ENCODE results near the gene LY9. TPM values are rescaled to one million over a fixed set of nuclear protein-coding genes. Genes with fewer than 3 reads are reported as not detected.

LY9 gene
- total RNA-seq, 2 donors from 2014 or later = not detected

DNA sequence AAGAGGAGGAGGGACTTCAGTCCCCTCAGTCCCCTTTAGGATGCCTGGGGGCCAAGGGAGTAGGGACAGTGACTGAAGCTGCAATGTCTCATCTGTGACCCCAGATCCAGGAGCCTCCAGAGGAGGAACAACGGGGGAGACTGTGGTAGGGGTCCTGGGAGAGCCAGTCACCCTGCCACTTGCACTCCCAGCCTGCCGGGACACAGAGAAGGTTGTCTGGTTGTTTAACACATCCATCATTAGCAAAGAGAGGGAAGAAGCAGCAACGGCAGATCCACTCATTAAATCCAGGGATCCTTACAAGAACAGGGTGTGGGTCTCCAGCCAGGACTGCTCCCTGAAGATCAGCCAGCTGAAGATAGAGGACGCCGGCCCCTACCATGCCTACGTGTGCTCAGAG, 18.3 kb downstream of the LY9 start:
- Histone ChIP-seq H3K27me3 (ENCODE audit: control insufficient read depth, insufficient read depth, low read length, poor library complexity, severe bottlenecking) (no peaks in the 10 kb centered on the region), H3K9me3 (ENCODE audit: control insufficient read depth, low read length) (no peaks in the 10 kb centered on the region), H3K4me1 (ENCODE audit: control insufficient read depth, insufficient read depth, low read length) (no peaks in the 10 kb centered on the region), H3K27ac (ENCODE audit: low read depth, low read length) (no peak overlapping the region), H3K4me3 (ENCODE audit: low read length) (no peak overlapping the region), H3K9ac (ENCODE audit: extremely low read depth, low read length, poor library complexity, severe bottlenecking) (no peak overlapping the region), H3K36me3 (ENCODE audit: control insufficient read depth, insufficient read depth, low read length) (no peaks in the 10 kb centered on the region)
- TF ChIP-seq, protein P1, sequence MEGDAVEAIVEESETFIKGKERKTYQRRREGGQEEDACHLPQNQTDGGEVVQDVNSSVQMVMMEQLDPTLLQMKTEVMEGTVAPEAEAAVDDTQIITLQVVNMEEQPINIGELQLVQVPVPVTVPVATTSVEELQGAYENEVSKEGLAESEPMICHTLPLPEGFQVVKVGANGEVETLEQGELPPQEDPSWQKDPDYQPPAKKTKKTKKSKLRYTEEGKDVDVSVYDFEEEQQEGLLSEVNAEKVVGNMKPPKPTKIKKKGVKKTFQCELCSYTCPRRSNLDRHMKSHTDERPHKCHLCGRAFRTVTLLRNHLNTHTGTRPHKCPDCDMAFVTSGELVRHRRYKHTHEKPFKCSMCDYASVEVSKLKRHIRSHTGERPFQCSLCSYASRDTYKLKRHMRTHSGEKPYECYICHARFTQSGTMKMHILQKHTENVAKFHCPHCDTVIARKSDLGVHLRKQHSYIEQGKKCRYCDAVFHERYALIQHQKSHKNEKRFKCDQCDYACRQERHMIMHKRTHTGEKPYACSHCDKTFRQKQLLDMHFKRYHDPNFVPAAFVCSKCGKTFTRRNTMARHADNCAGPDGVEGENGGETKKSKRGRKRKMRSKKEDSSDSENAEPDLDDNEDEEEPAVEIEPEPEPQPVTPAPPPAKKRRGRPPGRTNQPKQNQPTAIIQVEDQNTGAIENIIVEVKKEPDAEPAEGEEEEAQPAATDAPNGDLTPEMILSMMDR (conservative IDR thresholded peaks at IDR 0.05) = no peak
- no peaks in the 10 kb centered on the region for H3K9me3 Mint-ChIP-seq
- H3K4me3 Mint-ChIP-seq = no peak overlapping the region
- no peak for DNase-seq
- 91% methylated on average over 5 to 6 of the region's 6 CpGs for WGBS, 2 experiments (ENCODE audit: insufficient coverage in 1 of 2, insufficient read length in 1 of 2)
- no peak overlapping the region for H3K27ac Mint-ChIP-seq
- H3K27me3 Mint-ChIP-seq (ENCODE audit: insufficient read depth) = no peaks in the 10 kb centered on the region
- no peaks in the 10 kb centered on the region for H3K36me3 Mint-ChIP-seq (ENCODE audit: low read depth)
- peaks cover 14% of the 10 kb centered on the region for H3K4me1 Mint-ChIP-seq

DNA sequence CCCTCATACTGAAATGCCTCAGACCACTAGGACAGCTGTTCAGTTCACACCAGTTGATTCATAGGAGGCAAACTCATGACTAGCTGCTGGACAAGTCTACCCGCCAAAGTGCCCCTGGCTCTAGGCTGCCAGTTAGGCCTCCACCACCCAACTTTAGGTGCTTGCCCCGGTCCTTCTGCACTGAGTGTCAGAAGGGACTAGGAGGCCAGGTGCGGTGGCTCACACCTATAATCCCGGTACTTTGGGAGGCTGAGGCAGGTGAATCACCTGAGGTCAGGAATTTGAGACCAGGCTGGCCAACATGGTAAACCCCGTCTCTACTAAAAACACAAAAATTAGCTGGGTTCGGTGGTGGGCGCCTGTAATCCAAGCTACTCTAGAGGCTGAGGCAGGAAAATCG, 18.9 kb downstream of the LY9 start:
- H3K27me3 Mint-ChIP-seq (ENCODE audit: insufficient read depth) = no peaks in the 10 kb centered on the region
- no peaks in the 10 kb centered on the region for H3K9me3 ChIP-seq (ENCODE audit: control insufficient read depth, low read length)
- no peaks in the 10 kb centered on the region for H3K36me3 ChIP-seq (ENCODE audit: control insufficient read depth, insufficient read depth, low read length)
- H3K4me1 Mint-ChIP-seq = peaks cover 14% of the 10 kb centered on the region
- no peaks in the 10 kb centered on the region for H3K27me3 ChIP-seq (ENCODE audit: control insufficient read depth, insufficient read depth, low read length, poor library complexity, severe bottlenecking)
- H3K4me1 ChIP-seq (ENCODE audit: control insufficient read depth, insufficient read depth, low read length) = no peaks in the 10 kb centered on the region
- DNase-seq = no peak
- H3K27ac ChIP-seq (ENCODE audit: low read depth, low read length) = no peak overlapping the region
- no peaks in the 10 kb centered on the region for H3K36me3 Mint-ChIP-seq (ENCODE audit: low read depth)
- H3K9ac ChIP-seq (ENCODE audit: extremely low read depth, low read length, poor library complexity, severe bottlenecking) = no peak overlapping the region
- 93 to 97% methylated on average over 5 to 8 of the region's 8 CpGs for WGBS, 2 experiments (ENCODE audit: insufficient coverage in 1 of 2, insufficient read length in 1 of 2)
- no peak overlapping the region for H3K4me3 ChIP-seq (ENCODE audit: low read length)
- H3K27ac Mint-ChIP-seq = no peak overlapping the region
- TF ChIP-seq, protein P1 (conservative IDR thresholded peaks at IDR 0.05) = no peak
- no peak overlapping the region for H3K4me3 Mint-ChIP-seq
- no peaks in the 10 kb centered on the region for H3K9me3 Mint-ChIP-seq

DNA sequence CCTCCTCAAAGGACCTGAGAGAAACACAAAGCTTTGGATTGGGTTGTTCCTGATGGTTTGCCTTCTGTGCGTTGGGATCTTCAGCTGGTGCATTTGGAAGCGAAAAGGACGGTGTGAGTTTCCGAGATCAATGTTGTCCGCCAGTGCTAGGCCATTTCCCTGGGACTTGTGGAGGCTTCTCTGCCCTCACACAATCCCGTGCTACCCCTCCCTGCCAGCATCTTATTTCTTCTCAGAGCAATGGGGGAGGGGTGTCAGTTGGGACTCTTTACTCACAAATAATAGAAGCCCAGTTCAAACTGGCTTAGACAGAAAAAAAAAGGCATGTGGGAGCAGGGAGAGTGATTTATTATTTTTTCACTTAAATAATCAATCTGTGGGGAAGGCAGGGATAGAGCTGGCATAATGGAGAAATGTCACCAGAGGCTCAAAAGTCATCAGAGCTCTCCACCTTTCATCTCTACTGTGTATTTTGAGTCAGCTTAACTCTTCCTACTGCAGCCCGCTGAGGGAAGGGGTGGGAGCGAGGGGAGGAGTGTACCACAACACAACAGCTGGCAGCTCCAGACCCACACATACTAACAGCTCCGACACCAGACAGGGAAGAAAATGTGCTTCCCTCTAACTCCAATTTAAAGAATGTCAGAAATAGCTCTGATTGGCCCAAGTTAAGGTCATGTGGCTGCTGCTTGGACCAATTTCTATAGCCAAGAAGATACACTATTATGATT, 22.4 kb downstream of the LY9 start:
- Histone ChIP-seq H3K9ac (ENCODE audit: extremely low read depth, low read length, poor library complexity, severe bottlenecking) (no peak overlapping the region), H3K4me1 (ENCODE audit: control insufficient read depth, insufficient read depth, low read length) (no peaks in the 10 kb centered on the region), H3K4me3 (ENCODE audit: low read length) (no peak overlapping the region), H3K36me3 (ENCODE audit: control insufficient read depth, insufficient read depth, low read length) (no peaks in the 10 kb centered on the region), H3K27me3 (ENCODE audit: control insufficient read depth, insufficient read depth, low read length, poor library complexity, severe bottlenecking) (no peaks in the 10 kb centered on the region), H3K9me3 (ENCODE audit: control insufficient read depth, low read length) (no peaks in the 10 kb centered on the region), H3K27ac (ENCODE audit: low read depth, low read length) (no peak overlapping the region)
- H3K9me3 Mint-ChIP-seq = no peaks in the 10 kb centered on the region
- TF ChIP-seq, protein P1 (conservative IDR thresholded peaks at IDR 0.05) = no peak
- peaks cover 10% of the 10 kb centered on the region for H3K4me1 Mint-ChIP-seq
- DNase-seq = no peak
- no peak overlapping the region for H3K4me3 Mint-ChIP-seq
- no peaks in the 10 kb centered on the region for H3K36me3 Mint-ChIP-seq (ENCODE audit: low read depth)
- H3K27me3 Mint-ChIP-seq (ENCODE audit: insufficient read depth) = no peaks in the 10 kb centered on the region
- WGBS, 2 experiments (ENCODE audit: insufficient coverage in 1 of 2, insufficient read length in 1 of 2) = 73 to 97% methylated on average over 5 to 9 of the region's 9 CpGs
- H3K27ac Mint-ChIP-seq = no peak overlapping the region

All from endodermal cell (in vitro differentiated cells).